Measurements from ENCODE around the gene TBPL1. TPM values are rescaled to one million over a fixed set of nuclear protein-coding genes. Genes with fewer than 3 reads are reported as not detected.

TBPL1 gene
- total RNA-seq, 1 experiment from 2014 or later, result 42.1 TPM

- Mint-ChIP-seq H3K27ac (no peak overlapping the region), H3K27me3 (ENCODE audit: low read depth) (no peaks in the 10 kb centered on the region), H3K36me3 (peaks cover 4% of the 10 kb centered on the region), H3K4me1 (peaks cover 16% of the 10 kb centered on the region), H3K4me3 (no peak overlapping the region), H3K9me3 (peaks cover 4% of the 10 kb centered on the region)
- ATAC-seq, result no peak
- POLR2A ChIA-PET, result no interaction called here
- TF ChIP-seq PRDM15 (CRISPR knock-in tag; IDR thresholded peaks at IDR 0.05) (no peak), PREB (CRISPR knock-in tag; IDR thresholded peaks at IDR 0.05; ENCODE audit: borderline replicate concordance) (no peak), ELF4 (CRISPR knock-in tag; IDR thresholded peaks at IDR 0.05; ENCODE audit: low read depth) (no peak), E2F1 (CRISPR knock-in tag; IDR thresholded peaks at IDR 0.05) (no peak), SMAD3 (CRISPR knock-in tag; IDR thresholded peaks at IDR 0.05; ENCODE audit: borderline replicate concordance) (no peak), ZNF512 (CRISPR knock-in tag; IDR thresholded peaks at IDR 0.05; ENCODE audit: borderline replicate concordance) (no peak), GTF2I (CRISPR knock-in tag; conservative IDR thresholded peaks at IDR 0.05) (no peak), TCF7 (CRISPR knock-in tag; IDR thresholded peaks at IDR 0.05; ENCODE audit: low read depth) (no peak), GABPB1 (CRISPR knock-in tag; IDR thresholded peaks at IDR 0.05) (no peak), CREM (CRISPR knock-in tag; IDR thresholded peaks at IDR 0.05) (no peak), ZNF219 (CRISPR knock-in tag; IDR thresholded peaks at IDR 0.05; ENCODE audit: borderline replicate concordance) (no peak), CTCF (IDR thresholded peaks at IDR 0.05) (no peak), EMX1 (CRISPR knock-in tag; IDR thresholded peaks at IDR 0.05) (no peak), MLX (CRISPR knock-in tag; IDR thresholded peaks at IDR 0.05) (no peak), ZNF416 (CRISPR knock-in tag; IDR thresholded peaks at IDR 0.05) (no peak), RELA (CRISPR knock-in tag; IDR thresholded peaks at IDR 0.05; ENCODE audit: borderline replicate concordance) (no peak), ATF6 (CRISPR knock-in tag; IDR thresholded peaks at IDR 0.05) (no peak)
- TF ChIP-seq, protein P1, sequence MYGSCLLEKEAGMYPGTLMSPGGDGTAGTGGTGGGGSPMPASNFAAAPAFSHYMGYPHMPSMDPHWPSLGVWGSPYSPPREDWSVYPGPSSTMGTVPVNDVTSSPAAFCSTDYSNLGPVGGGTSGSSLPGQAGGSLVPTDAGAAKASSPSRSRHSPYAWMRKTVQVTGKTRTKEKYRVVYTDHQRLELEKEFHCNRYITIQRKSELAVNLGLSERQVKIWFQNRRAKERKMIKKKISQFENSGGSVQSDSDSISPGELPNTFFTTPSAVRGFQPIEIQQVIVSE (CRISPR knock-in tag; IDR thresholded peaks at IDR 0.05; ENCODE audit: borderline replicate concordance), result no peak
- TF ChIP-seq, protein P2, sequence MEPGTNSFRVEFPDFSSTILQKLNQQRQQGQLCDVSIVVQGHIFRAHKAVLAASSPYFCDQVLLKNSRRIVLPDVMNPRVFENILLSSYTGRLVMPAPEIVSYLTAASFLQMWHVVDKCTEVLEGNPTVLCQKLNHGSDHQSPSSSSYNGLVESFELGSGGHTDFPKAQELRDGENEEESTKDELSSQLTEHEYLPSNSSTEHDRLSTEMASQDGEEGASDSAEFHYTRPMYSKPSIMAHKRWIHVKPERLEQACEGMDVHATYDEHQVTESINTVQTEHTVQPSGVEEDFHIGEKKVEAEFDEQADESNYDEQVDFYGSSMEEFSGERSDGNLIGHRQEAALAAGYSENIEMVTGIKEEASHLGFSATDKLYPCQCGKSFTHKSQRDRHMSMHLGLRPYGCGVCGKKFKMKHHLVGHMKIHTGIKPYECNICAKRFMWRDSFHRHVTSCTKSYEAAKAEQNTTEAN (CRISPR knock-in tag; IDR thresholded peaks at IDR 0.05), result no peak
- DNase-seq (ENCODE audit: low spot score), result no peak
- CTCF ChIA-PET, result interaction anchor here (0.7 to 1.9 kb wide), 2 partner anchors 68 to 101 kb away, joined by 3 to 14 read pairs; no protein-coding TSS in a partner anchor
Measured at GRCh38 chr6:133995758-133996157, 42.7 kb downstream of the TBPL1 start.
